ENCODE measurements around the gene PLA2G15.

Gene PLA2G15

GRCh38 chr16:68232335-68232734 is 12.8 kb upstream of the PLA2G15 start:
- DNase-seq (ENCODE audit: low read depth) = no peak

GRCh38 chr16:68233085-68233834 is 11.9 kb upstream of the PLA2G15 start:
- DNase-seq (ENCODE audit: low read depth) = no peak

GRCh38 chr16:68233835-68234187 is 11.4 kb upstream of the PLA2G15 start:
- DNase-seq (ENCODE audit: low read depth) = no peak

- DNase-seq (ENCODE audit: low read depth) = no peak
Measured at GRCh38 chr16:68234188-68235107, 10.7 kb upstream of the PLA2G15 start.

- no peak for DNase-seq (ENCODE audit: low read depth)
Measured at GRCh38 chr16:68235108-68235886, 9.9 kb upstream of the PLA2G15 start.

GRCh38 chr16:68235887-68236136 is 9.4 kb upstream of the PLA2G15 start, which contains the start of gene ESRP2:
ESRP2 (minus strand) TSS chr16:68236127; CDS start chr16:68236045, 82 bp downstream.
- no peak for DNase-seq (ENCODE audit: low read depth)

GRCh38 chr16:68236137-68236825 is 8.9 kb upstream of the PLA2G15 start:
- DNase-seq (ENCODE audit: low read depth) = no peak

- DNase-seq (ENCODE audit: low read depth) = no peak
Measured at GRCh38 chr16:68236826-68237242, 8.3 kb upstream of the PLA2G15 start.

GRCh38 chr16:68237243-68238028 is 7.7 kb upstream of the PLA2G15 start:
- peak; percentile 87 for DNase-seq (ENCODE audit: low read depth)

- no peak for DNase-seq (ENCODE audit: low read depth)
Measured at GRCh38 chr16:68238029-68238345, 7.2 kb upstream of the PLA2G15 start.

GRCh38 chr16:68242085-68242484 is 3.1 kb upstream of the PLA2G15 start:
- no peak for DNase-seq (ENCODE audit: low read depth)

GRCh38 chr16:68242926-68243858 is 2.0 kb upstream of the PLA2G15 start:
- no peak for DNase-seq (ENCODE audit: low read depth)

GRCh38 chr16:68244481-68244902 is 681 bp upstream of the PLA2G15 start:
- no peak for DNase-seq (ENCODE audit: low read depth)

GRCh38 chr16:68246121-68246520 is 948 bp downstream of the PLA2G15 start:
- DNase-seq (ENCODE audit: low read depth) = no peak

- DNase-seq (ENCODE audit: low read depth) = no peak
Measured at GRCh38 chr16:68246666-68247065, 1.5 kb downstream of the PLA2G15 start.

GRCh38 chr16:68247400-68247799 is 2.2 kb downstream of the PLA2G15 start:
- DNase-seq (ENCODE audit: low read depth) = no peak

GRCh38 chr16:68247932-68248331 is 2.8 kb downstream of the PLA2G15 start:
- DNase-seq (ENCODE audit: low read depth) = no peak

- DNase-seq (ENCODE audit: low read depth) = no peak
Measured at GRCh38 chr16:68249371-68249770, 4.2 kb downstream of the PLA2G15 start.

- DNase-seq (ENCODE audit: low read depth) = no peak
Measured at GRCh38 chr16:68250951-68251350, 5.8 kb downstream of the PLA2G15 start.

GRCh38 chr16:68251832-68252231 is 6.7 kb downstream of the PLA2G15 start:
- no peak for DNase-seq (ENCODE audit: low read depth)

All from stimulated activated CD4-positive, alpha-beta T cell treated with anti-CD3 and anti-CD28 coated beads, Interleukin-2, amount 100 ng/mL, for 4 hours (primary cell).